Ovary (tissue), 3 donors: ENCODE results near the gene PNPLA2.

Experiments used
- CTCF ChIP-seq, 3 donors: fragments of 450-650 bp in 2 of 3; fragments of 200-600 bp in 1 of 3; IDR thresholded peaks; one replicate each; pipeline versions ENCODE4 v1.5.1 to v1.8.0; 2016 to 2022; ENCODE audit warnings: antibody characterized with exemption in 3 of 3, mild to moderate bottlenecking in 1 of 3
- EP300 ChIP-seq: sonication (generic); formaldehyde crosslinking; IDR thresholded peaks from one replicate; pipeline ENCODE4 v1.6.1; 2017; ENCODE audit warnings: antibody characterized with exemption
- POLR2A ChIP-seq: fragments of 450-650 bp; IDR thresholded peaks from one replicate; pipeline ENCODE4 v1.6.1; 2017; ENCODE audit warnings: antibody characterized with exemption, mild to moderate bottlenecking, moderate library complexity
- donor health status: DM: no; HTN: no; CAD: no.

- no peak for TF ChIP-seq POLR2A
- no peak for TF ChIP-seq CTCF (IDR thresholded peaks at IDR 0.05)
- TF ChIP-seq EP300: no peak
These were observed 21.3 kb downstream of the PNPLA2 start for GRCh38 chr11:839875-840617.
